Measurements from ENCODE around the gene CNTN1.

CNTN1 gene

GRCh38 chr12:40980427-40980961 lies 288.3 kb downstream of the CNTN1 start:
- FAIRE-seq: no peak

GRCh38 chr12:40986001-40986400 lies 293.8 kb downstream of the CNTN1 start:
- peak; percentile 88 for FAIRE-seq

- FAIRE-seq: no peak
These were observed 296.1 kb downstream of the CNTN1 start for GRCh38 chr12:40988355-40988754.

- no peak for FAIRE-seq
These were observed 296.6 kb downstream of the CNTN1 start for GRCh38 chr12:40988824-40989223.

- FAIRE-seq: no peak
These were observed 297.5 kb downstream of the CNTN1 start for GRCh38 chr12:40989785-40990184.

GRCh38 chr12:40992158-40992557 lies 299.9 kb downstream of the CNTN1 start:
- FAIRE-seq: no peak

GRCh38 chr12:40992674-40993073 lies 300.4 kb downstream of the CNTN1 start:
- no peak for FAIRE-seq

- no peak for FAIRE-seq
These were observed 300.9 kb downstream of the CNTN1 start for GRCh38 chr12:40993158-40993557.

- FAIRE-seq: no peak
These were observed 303.9 kb downstream of the CNTN1 start for GRCh38 chr12:40996091-40996490.

GRCh38 chr12:40999210-40999609 lies 307.0 kb downstream of the CNTN1 start:
- FAIRE-seq: no peak

- no peak for FAIRE-seq
These were observed 316.2 kb downstream of the CNTN1 start for GRCh38 chr12:41008472-41008871.

GRCh38 chr12:41011939-41012338 lies 319.7 kb downstream of the CNTN1 start:
- FAIRE-seq: no peak

GRCh38 chr12:41013881-41014642 lies 321.8 kb downstream of the CNTN1 start:
- FAIRE-seq: no peak

- no peak for FAIRE-seq
These were observed 322.4 kb downstream of the CNTN1 start for GRCh38 chr12:41014643-41015020.

GRCh38 chr12:41018010-41018409 lies 325.8 kb downstream of the CNTN1 start:
- FAIRE-seq: no peak

- no peak for FAIRE-seq
These were observed 327.2 kb downstream of the CNTN1 start for GRCh38 chr12:41019461-41019860.

GRCh38 chr12:41023836-41024235 lies 331.6 kb downstream of the CNTN1 start:
- FAIRE-seq: no peak

GRCh38 chr12:41026151-41026550 lies 333.9 kb downstream of the CNTN1 start:
- no peak for FAIRE-seq

- no peak for FAIRE-seq
These were observed 340.1 kb downstream of the CNTN1 start for GRCh38 chr12:41032386-41032785.

GRCh38 chr12:41034686-41035085 lies 342.4 kb downstream of the CNTN1 start:
- FAIRE-seq: no peak

GRCh38 chr12:41039461-41039860 lies 347.2 kb downstream of the CNTN1 start:
- no peak for FAIRE-seq

- no peak for FAIRE-seq
These were observed 353.3 kb downstream of the CNTN1 start for GRCh38 chr12:41045509-41045908.

- no peak for FAIRE-seq
These were observed 356.8 kb downstream of the CNTN1 start for GRCh38 chr12:41049033-41049432.

- no peak for FAIRE-seq
These were observed 359.7 kb downstream of the CNTN1 start for GRCh38 chr12:41051954-41052353.

GRCh38 chr12:41052441-41052840 lies 360.2 kb downstream of the CNTN1 start:
- peak; percentile 93 for FAIRE-seq
